ENCODE results near the gene HECW1. TPM values are rescaled to one million over a fixed set of nuclear protein-coding genes. Genes with fewer than 3 reads are reported as not detected.
A peak's percentile ranks its signal among the peaks of the same experiment; 100 is the strongest.

Gene HECW1
- total and polyA plus RNA-seq, 10 of the 15 experiments (the other 5 are each of a cell fraction or from before 2014, with no cell fraction given), result under 0.01 to 0.31 (median 0.04) TPM; not detected in 3

- TF ChIP-seq EP300 (IDR thresholded peaks at IDR 0.05; ENCODE audit: borderline replicate concordance in 1 of 2, control insufficient read depth in 1 of 2, low read depth in 2 of 2, low read length in 2 of 2) (peak; percentile 85 to 90; a peak in 3 of 4 replicates), ELK1 (IDR thresholded peaks at IDR 0.05; ENCODE audit: low read depth, low read length) (no peak), GATAD2B (conservative IDR thresholded peaks at IDR 0.05; ENCODE audit: low read depth) (no peak), NR2C2 (IDR thresholded peaks at IDR 0.05; ENCODE audit: borderline replicate concordance, control insufficient read depth, insufficient read length, low read depth) (peak; percentile 75), RAD21 (IDR thresholded peaks at IDR 0.05; ENCODE audit: insufficient read depth, low read depth, low read length) (no peak), SIN3A (IDR thresholded peaks at IDR 0.05; ENCODE audit: low read depth, low read length) (no peak), CHD4 (IDR thresholded peaks at IDR 0.05) (no peak), ETV6 (conservative IDR thresholded peaks at IDR 0.05 in 1 of 2, IDR thresholded peaks at IDR 0.05 in 1 of 2; ENCODE audit: borderline replicate concordance in 1 of 2, low read depth in 1 of 2) (peak in 1 of 2 experiments; percentile 19; a peak in 1 of 4 replicates), ATF7 (IDR thresholded peaks at IDR 0.05; ENCODE audit: low read depth) (peak; percentile 96), ATF2 (IDR thresholded peaks at IDR 0.05; ENCODE audit: low read length) (peak; percentile 55; the same call in 1 of the 2 replicates), MTA3 (IDR thresholded peaks at IDR 0.05; ENCODE audit: borderline replicate concordance, low read length) (no peak), RCOR1 (conservative IDR thresholded peaks at IDR 0.05; ENCODE audit: low read depth, low read length) (no peak), BACH1 (IDR thresholded peaks at IDR 0.05; ENCODE audit: borderline replicate concordance) (peak; percentile 70; the same call in 1 of the 2 replicates), SKIL (IDR thresholded peaks at IDR 0.05; ENCODE audit: low read depth, poor library complexity, severe bottlenecking) (peak; percentile 96), EZH2 (IDR thresholded peaks at IDR 0.05; ENCODE audit: borderline replicate concordance, control insufficient read depth, low read depth, low read length) (no peak), MEF2B (IDR thresholded peaks at IDR 0.05; ENCODE audit: partially characterized antibody, poor library complexity, severe bottlenecking) (peak; percentile 65), CREM (IDR thresholded peaks at IDR 0.05; ENCODE audit: low read depth) (peak; percentile 80), CHD2 (IDR thresholded peaks at IDR 0.05; ENCODE audit: borderline replicate concordance, low read depth, low read length) (no peak), PRDM15 (CRISPR knock-in tag; IDR thresholded peaks at IDR 0.05) (no peak), SRF (IDR thresholded peaks at IDR 0.05; ENCODE audit: low read depth in 2 of 2, low read length in 2 of 2) (peak in 1 of 2 experiments; percentile 93; a peak in 2 of 4 replicates)
Measured at GRCh38 chr7:43516581-43517342, 404.3 kb downstream of the HECW1 start (continued).

Data from GM12878 (cell line).